ENCODE measurements around the gene GJA1.
A peak's percentile ranks its signal among the peaks of the same experiment; 100 is the strongest.
"Not testable (repeated sequence)": the region's sequence is repeated elsewhere in the genome, so short reads cannot be mapped to it uniquely, and the experiment has no call there.

GJA1 gene

GRCh38 chr6:121435444-121436069, at the start of gene GJA1:
Gene GJA1, plus strand, starts transcription at chr6:121435646. Its CDS starts 11,202 bp downstream, at chr6:121446848.
- no peak for DNase-seq

GRCh38 chr6:121386551-121386950, 48.9 kb upstream of the GJA1 start:
- DNase-seq = not testable (repeated sequence)

- DNase-seq = no peak
These were observed 46.0 kb upstream of the GJA1 start for GRCh38 chr6:121389419-121389818.

GRCh38 chr6:121393731-121394505, 41.5 kb upstream of the GJA1 start:
- DNase-seq = no peak

DNA sequence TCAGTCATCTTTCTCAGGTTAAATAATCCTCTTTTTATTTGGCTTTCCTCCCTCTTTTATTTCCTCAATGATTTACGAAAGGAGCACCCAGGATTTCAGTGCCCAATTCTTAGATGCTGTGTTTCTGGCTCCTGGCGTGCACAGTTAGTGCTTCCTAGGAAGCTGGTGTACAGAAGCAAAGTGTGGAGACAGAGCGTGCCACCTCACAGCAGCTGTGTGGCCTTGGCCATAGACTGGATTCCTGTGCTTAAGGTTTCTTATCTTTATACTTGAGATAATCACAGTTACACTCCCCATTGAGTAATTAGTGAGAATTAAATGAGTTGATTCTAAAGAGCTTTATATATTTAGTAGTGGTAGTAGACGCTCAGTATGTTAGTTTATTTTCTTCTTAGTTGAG, 39.7 kb upstream of the GJA1 start:
- no peak for DNase-seq

GRCh38 chr6:121397188-121397587, 38.3 kb upstream of the GJA1 start:
- DNase-seq = not testable (repeated sequence)

GRCh38 chr6:121398127-121398526, 37.3 kb upstream of the GJA1 start:
- DNase-seq = no peak

DNA sequence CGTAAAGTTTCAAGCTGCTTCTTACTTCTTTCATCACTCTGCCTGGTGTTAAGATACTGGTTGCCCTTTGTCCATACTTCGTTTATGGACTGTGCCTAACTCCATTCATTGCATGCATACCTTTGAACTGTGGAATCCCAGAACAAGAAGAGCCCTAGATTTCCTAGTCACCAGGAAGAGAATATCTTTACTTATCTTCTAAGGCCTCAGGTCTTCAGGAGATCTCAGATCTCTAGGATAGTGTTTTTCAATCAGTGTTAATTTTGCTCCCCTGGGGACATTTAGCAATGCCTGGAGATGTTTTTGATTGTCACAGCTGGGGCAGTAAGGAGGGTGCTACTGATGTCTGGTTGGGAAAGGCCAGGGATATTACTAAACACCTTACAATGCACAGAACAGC, 35.5 kb upstream of the GJA1 start:
- no peak for DNase-seq

GRCh38 chr6:121403964-121404363, 31.5 kb upstream of the GJA1 start:
- no peak for DNase-seq

DNA sequence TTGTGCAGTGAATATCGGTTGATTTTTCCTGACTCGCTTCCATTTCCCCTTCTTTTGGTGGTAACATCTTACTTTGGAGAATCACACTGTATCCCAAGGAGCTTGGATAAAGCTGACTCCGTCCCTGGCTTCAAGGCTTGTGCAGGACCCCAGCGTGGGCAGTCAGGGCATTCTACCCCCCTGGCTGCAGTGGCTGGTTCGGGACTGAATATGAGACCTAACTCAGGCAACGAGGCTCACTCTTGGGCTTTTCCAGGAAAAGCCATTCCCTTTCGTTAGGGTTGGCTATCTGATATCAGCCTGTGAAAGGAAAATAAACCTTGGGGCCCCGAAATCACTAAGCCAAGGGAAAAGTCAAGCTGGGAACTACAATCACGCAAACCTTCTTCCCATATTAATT, 30.1 kb upstream of the GJA1 start:
- no peak for DNase-seq

GRCh38 chr6:121408321-121408720, 27.1 kb upstream of the GJA1 start:
- no peak for DNase-seq

DNA sequence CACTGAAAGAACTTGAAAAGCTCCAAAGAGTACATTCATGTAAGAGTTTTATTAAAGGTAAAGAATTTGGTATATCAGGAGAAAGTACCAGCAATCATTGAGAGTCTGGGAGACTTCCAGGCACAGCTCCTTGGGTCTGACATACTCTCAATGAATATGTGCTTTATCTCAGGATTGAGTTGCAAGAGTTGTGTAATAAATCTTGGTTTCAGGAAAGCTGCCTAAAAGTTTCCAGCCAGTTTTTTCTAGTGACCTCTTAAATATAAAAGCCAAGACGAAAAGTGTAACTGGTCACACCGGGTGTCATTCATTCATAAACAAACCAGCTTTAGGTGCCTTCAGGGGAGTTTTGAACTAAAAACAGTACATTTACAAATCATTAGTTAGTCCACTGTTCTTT, 21.6 kb upstream of the GJA1 start:
- DNase-seq = no peak

DNA sequence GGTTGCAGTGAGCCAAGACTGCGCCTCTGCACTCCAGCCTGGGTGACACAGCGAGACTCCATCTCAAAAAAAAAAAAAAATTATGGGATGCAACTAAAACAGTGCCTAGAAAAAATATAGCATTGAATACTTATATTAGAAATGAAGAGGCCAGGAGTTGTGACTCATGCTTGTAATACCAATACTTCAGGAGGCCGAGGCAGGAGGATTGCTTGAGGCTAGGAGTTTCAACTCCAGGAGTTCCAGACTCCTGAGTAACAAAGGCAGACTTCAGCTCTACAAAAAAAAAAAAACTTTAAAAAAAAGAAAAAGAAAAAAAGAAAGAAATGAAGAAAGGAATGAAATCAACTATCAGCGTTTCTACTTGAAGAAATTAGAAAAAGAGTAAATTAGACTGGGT, 17.1 kb upstream of the GJA1 start:
- no peak for DNase-seq

DNA sequence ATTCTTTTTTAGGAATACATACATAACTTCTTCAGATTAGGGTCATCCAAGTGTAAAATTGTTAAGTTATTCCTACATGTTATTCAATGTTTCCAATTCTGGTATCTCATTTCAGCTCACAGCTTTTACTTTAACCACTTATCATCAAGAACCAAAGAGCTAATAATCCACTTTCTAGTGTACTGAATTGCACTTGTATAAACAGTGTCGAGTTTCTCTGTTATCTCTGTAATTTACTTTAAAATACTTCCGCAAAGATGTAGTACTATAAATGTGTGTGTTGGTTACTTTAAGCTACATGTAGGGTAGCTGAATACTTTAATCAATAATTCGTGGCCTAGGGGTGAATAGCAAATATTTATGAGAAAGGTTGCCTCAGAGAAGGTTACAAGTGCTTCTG, 8.8 kb upstream of the GJA1 start:
- DNase-seq = no peak

- DNase-seq = no peak
These were observed 6.3 kb upstream of the GJA1 start for GRCh38 chr6:121428872-121429756.

GRCh38 chr6:121430514-121431460, 4.7 kb upstream of the GJA1 start:
- DNase-seq = no peak

- not testable (repeated sequence) for DNase-seq
These were observed 3.7 kb upstream of the GJA1 start for GRCh38 chr6:121431776-121432175.

- no peak for DNase-seq
These were observed 1.2 kb upstream of the GJA1 start for GRCh38 chr6:121434037-121434770.

DNA sequence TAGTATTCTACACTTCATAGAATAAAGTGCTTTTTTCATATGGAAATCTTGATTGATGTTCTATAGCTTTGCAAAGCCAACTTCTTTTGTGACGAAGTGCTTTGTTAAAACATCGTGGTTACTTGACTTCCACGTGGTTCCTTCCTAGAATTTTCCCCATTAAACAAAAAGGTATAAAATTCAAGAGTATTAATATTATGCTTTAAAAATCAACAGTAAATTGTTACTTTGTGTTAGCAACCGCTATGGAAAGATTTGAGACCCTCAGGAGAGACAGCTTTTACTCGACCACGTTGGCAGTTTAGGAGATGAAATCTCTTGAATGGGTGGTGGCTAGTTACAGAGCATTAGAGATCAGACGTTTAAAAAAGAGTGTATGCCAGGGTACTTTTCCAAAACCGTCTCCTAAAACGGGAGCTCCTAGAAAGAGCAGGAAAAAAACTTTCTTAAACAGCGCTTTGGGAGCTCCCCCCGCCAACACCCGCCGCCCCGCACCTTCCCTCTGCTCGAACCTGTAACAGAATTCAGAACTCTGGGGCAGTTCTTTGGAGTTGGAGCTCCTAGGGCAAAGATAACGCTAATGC, 920 bp downstream of the GJA1 start:
- peak; percentile 6 for DNase-seq

DNA sequence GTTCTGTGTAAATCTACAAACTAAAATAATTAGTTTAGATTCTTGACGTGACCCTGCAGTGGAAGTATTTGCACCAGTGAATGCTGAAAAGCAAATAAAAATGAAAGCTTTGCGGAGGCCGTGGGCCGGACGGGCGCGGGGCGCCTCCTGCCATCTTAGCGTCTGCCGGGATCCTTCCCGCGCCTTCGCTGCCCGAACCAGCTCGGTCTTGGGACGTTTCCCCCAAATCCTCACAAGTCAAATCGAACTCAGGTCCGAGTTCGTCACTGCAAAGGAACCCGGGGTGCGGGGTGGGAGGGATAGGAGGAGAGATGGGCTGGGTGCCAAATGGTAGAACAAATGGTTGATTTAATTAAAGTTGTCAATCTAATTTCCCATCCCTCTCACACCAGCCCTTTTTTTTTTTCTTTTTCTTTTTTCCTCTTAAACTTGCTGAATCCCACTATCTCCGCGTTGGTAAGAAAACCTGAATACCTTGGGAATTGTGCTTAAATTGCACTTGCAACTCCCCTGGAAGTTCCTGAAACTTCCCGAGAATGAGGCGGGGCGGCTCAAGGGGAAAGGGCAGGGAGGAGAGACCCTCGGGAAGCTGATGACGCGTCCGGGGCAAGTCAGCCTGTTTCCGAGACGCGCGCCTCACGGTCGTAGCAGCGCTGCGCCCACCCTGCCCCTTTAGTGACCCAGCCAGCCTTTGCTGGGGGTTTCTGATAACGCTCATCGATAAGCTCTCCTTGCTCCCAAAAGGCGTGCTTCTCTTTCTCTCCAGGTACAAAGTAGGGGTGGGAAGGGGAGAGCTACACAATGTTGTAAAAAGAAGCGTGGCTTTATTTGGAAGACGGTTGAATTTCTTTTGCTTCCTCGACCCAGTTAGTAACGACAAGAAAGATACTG, 1.8 kb downstream of the GJA1 start:
- peak; percentile 36 for DNase-seq
